H9 (cell line): ENCODE data around the gene DCTN2. TPM values are rescaled to one million over a fixed set of nuclear protein-coding genes. Genes with fewer than 3 reads are reported as not detected.
A peak's percentile ranks its signal among the peaks of the same experiment; 100 is the strongest.

Experiments used
- DNase-seq: peaks from one replicate; pipeline ENCODE4 v3.0.0-alpha.2; 2017
- H2AFZ ChIP-seq: one replicate; pipeline ENCODE4 v1.6.1; 2013; ENCODE audit warnings: mild to moderate bottlenecking, low read length, control low read depth, moderate library complexity
- H2AK5ac ChIP-seq: 2 replicates; pipeline ENCODE4 v1.6.1; 2013; ENCODE audit warnings: low read length, control low read depth, mixed read lengths; ENCODE audit not compliant: insufficient read length
- H2BK120ac ChIP-seq: one replicate; pipeline ENCODE4 v1.6.1; 2013; ENCODE audit warnings: low read depth, mild to moderate bottlenecking, low read length, control low read depth, inconsistent platforms; ENCODE audit not compliant: poor library complexity, severe bottlenecking
- H2BK12ac ChIP-seq: 2 replicates; pipeline ENCODE4 v1.6.1; 2013; ENCODE audit warnings: low read length, control low read depth, mixed read lengths, low read depth; ENCODE audit not compliant: insufficient read length
- H2BK15ac ChIP-seq: 2 replicates; pipeline ENCODE4 v1.6.1; 2013; ENCODE audit warnings: low read depth, low read length, control low read depth
- H2BK20ac ChIP-seq: one replicate; pipeline ENCODE4 v1.6.1; 2013; ENCODE audit warnings: low read depth, mild to moderate bottlenecking, low read length, control low read depth, inconsistent platforms; ENCODE audit not compliant: poor library complexity, severe bottlenecking
- H2BK5ac ChIP-seq: 2 replicates; pipeline ENCODE4 v1.6.1; 2013; ENCODE audit warnings: low read length, control low read depth, mixed read lengths; ENCODE audit not compliant: insufficient read length
- H3K14ac ChIP-seq: 2 replicates; pipeline ENCODE4 v1.6.1; 2013; ENCODE audit warnings: low read length, control low read depth; ENCODE audit not compliant: insufficient read depth
- H3K18ac ChIP-seq: 2 replicates; pipeline ENCODE4 v1.6.1; 2013; ENCODE audit warnings: low read depth, mild to moderate bottlenecking, mixed read lengths, low read length, control low read depth; ENCODE audit not compliant: insufficient read length
- H3K23ac ChIP-seq: 2 replicates; pipeline ENCODE4 v1.6.1; 2013; ENCODE audit warnings: low read length, control low read depth, mixed read lengths, low read depth; ENCODE audit not compliant: insufficient read length
- H3K23me2 ChIP-seq: 2 replicates; pipeline ENCODE4 v1.6.1; 2013; ENCODE audit warnings: low read depth, mild to moderate bottlenecking, mixed read lengths, low read length, control low read depth; ENCODE audit not compliant: insufficient read length, poor library complexity, severe bottlenecking
- H3K27ac ChIP-seq: 2 replicates; pipeline ENCODE4 v1.5.1; 2013; ENCODE audit warnings: low read length, control low read depth, mixed read lengths, low read depth; ENCODE audit not compliant: insufficient read length
- H3K27me3 ChIP-seq: 2 replicates; pipeline ENCODE4 v1.6.1; 2013; ENCODE audit warnings: low read length, control low read depth, inconsistent platforms; ENCODE audit not compliant: insufficient read depth
- H3K4ac ChIP-seq: 2 replicates; pipeline ENCODE4 v1.6.1; 2013; ENCODE audit warnings: low read depth, mild to moderate bottlenecking, control low read depth, inconsistent platforms, low read length, moderate library complexity
- H3K4me1 ChIP-seq: 2 replicates; pipeline ENCODE4 v1.6.1; 2013; ENCODE audit warnings: low read length, control low read depth, inconsistent platforms; ENCODE audit not compliant: insufficient read depth
- H3K4me2 ChIP-seq: 2 replicates; pipeline ENCODE4 v1.6.1; 2013; ENCODE audit warnings: low read length, control low read depth, mixed read lengths; ENCODE audit not compliant: insufficient read length, insufficient read depth
- H3K56ac ChIP-seq: 2 replicates; pipeline ENCODE4 v1.6.1; 2013; ENCODE audit warnings: low read depth, mild to moderate bottlenecking, mixed read lengths, low read length, control low read depth; ENCODE audit not compliant: insufficient read length
- H3K79me1 ChIP-seq: 2 replicates; pipeline ENCODE4 v1.6.1; 2013; ENCODE audit warnings: low read depth, mild to moderate bottlenecking, moderate library complexity, low read length, control low read depth, inconsistent platforms; ENCODE audit not compliant: insufficient read depth, poor library complexity, severe bottlenecking
- H3K79me2 ChIP-seq: 2 replicates; pipeline ENCODE4 v1.6.1; 2013; ENCODE audit warnings: low read length, control low read depth, inconsistent platforms; ENCODE audit not compliant: insufficient read depth
- H3K9ac ChIP-seq: 2 replicates; pipeline ENCODE4 v1.6.1; 2013; ENCODE audit warnings: low read length, control low read depth, mixed read lengths; ENCODE audit not compliant: insufficient read length; ENCODE audit errors: extremely low read depth
- H3K9me3 ChIP-seq: one replicate; pipeline ENCODE4 v1.6.1; 2013; ENCODE audit warnings: low read depth, low read length, inconsistent platforms; ENCODE audit not compliant: control insufficient read depth
- H3T11ph ChIP-seq: one replicate; pipeline ENCODE4 v1.6.1; 2013; ENCODE audit warnings: mild to moderate bottlenecking, low read length, control low read depth, inconsistent platforms
- H4K20me1 ChIP-seq: one replicate; pipeline ENCODE4 v1.6.1; 2013; ENCODE audit not compliant: control insufficient read depth, insufficient read length, insufficient read depth
- H4K5ac ChIP-seq: 2 replicates; pipeline ENCODE4 v1.6.1; 2013; ENCODE audit warnings: low read depth, mild to moderate bottlenecking, mixed read lengths, low read length, control low read depth; ENCODE audit not compliant: insufficient read length
- H4K8ac ChIP-seq: replicated peaks from 2 replicates; pipeline ENCODE4 v1.6.1; 2013; ENCODE audit warnings: low read length, control low read depth, mixed read lengths, low read depth; ENCODE audit not compliant: insufficient read length
- H4K91ac ChIP-seq: 2 replicates; pipeline ENCODE4 v1.6.1; 2013; ENCODE audit warnings: low read depth, mild to moderate bottlenecking, moderate library complexity, mixed read lengths, low read length, control low read depth; ENCODE audit not compliant: insufficient read length
- H3K27ac Mint-ChIP-seq, 3 experiments: 2 replicates in 2 of 3; 3 replicates in 1 of 3; pipeline ENCODE4 v1.8.0; 2020 to 2021; ENCODE audit warnings: mixed read lengths in 3 of 3, mild to moderate bottlenecking in 1 of 3, moderate library complexity in 1 of 3
- H3K27me3 Mint-ChIP-seq: 2 replicates; pipeline ENCODE4 v1.8.0; 2021; ENCODE audit warnings: low read depth, mild to moderate bottlenecking, moderate library complexity, mixed read lengths
- H3K36me3 Mint-ChIP-seq, 3 experiments: 2 replicates in 2 of 3; 3 replicates in 1 of 3; pipeline ENCODE4 v1.8.0; 2020 to 2021; ENCODE audit warnings: low read depth in 3 of 3, mixed read lengths in 3 of 3; ENCODE audit not compliant: insufficient read depth in 1 of 3
- H3K4me1 Mint-ChIP-seq, 2 experiments: 2 replicates each; pipeline ENCODE4 v1.8.0; 2020; ENCODE audit warnings: mixed read lengths in 2 of 2
- H3K4me3 Mint-ChIP-seq, 2 experiments: 2 replicates in 1 of 2; 3 replicates in 1 of 2; pipeline ENCODE4 v1.8.0; 2020 to 2021; ENCODE audit warnings: mild to moderate bottlenecking in 2 of 2, mixed read lengths in 2 of 2, moderate library complexity in 1 of 2
- H3K9me3 Mint-ChIP-seq, 2 experiments: 2 replicates in 1 of 2; 3 replicates in 1 of 2; pipeline ENCODE4 v1.8.0; 2020; ENCODE audit warnings: mild to moderate bottlenecking in 2 of 2, mixed read lengths in 2 of 2, moderate library complexity in 1 of 2
- CTCF ChIP-seq: fragments of 200-600 bp; sonication (generic); conservative IDR thresholded peaks from 3 replicates; pipeline ENCODE4 v1.8.0; 2021; ENCODE audit warnings: antibody characterized with exemption, mild to moderate bottlenecking
- WGBS: extraction: QIAGEN DNeasy Blood & Tissue Kit; methylation state at CpG from one replicate; pipeline ENCODE4 v1.1.7; 2013; ENCODE audit warnings: missing lambda C conversion rate, low lambda C conversion rate, mixed read lengths; ENCODE audit not compliant: insufficient read length; ENCODE audit errors: extremely low coverage; 5-methylcytosine and 5-hydroxymethylcytosine counted together
- total RNA-seq: library from RNA; stranded (reverse); gene quantifications from 2 replicates; pipeline ENCODE4 v1.2.1, GENCODE V29; 2021

The DCTN2 gene
- total RNA-seq, 1 experiment from 2014 or later = 97.7 TPM

- Histone ChIP-seq H4K5ac (no peak overlapping the region), H2BK15ac (no peak overlapping the region), H3K79me2 (no peaks in the 10 kb centered on the region), H4K8ac (no peak overlapping the region), H3K4ac (no peak overlapping the region), H3K23ac (no peak overlapping the region), H3K14ac (no peak overlapping the region), H3K56ac (no peak overlapping the region), H3K79me1 (no peaks in the 10 kb centered on the region), H3K4me2 (no peak overlapping the region), H2BK5ac (no peak overlapping the region), H4K91ac (no peak overlapping the region), H2BK120ac (no peak overlapping the region), H3K23me2 (no peaks in the 10 kb centered on the region), H2AK5ac (no peak overlapping the region), H2BK20ac (no peak overlapping the region), H3K9me3 (no peaks in the 10 kb centered on the region), H2BK12ac (no peak overlapping the region), H3T11ph (no peak overlapping the region), H2AFZ (no peak overlapping the region), H3K27ac (no peak overlapping the region), H4K20me1 (no peaks in the 10 kb centered on the region), H3K4me1 (no peaks in the 10 kb centered on the region), H3K9ac (no peak overlapping the region), H3K27me3 (no peaks in the 10 kb centered on the region), H3K18ac (no peak overlapping the region)
- Mint-ChIP-seq H3K27ac (no peak overlapping the region), H3K27me3 (no peaks in the 10 kb centered on the region), H3K9me3 (no peaks in the 10 kb centered on the region), H3K4me3 (peak overlapping the region in 1 of 2 experiments; percentile 1; a peak in 1 of 5 replicates), H3K4me1 (peaks cover 0 to 2% of the 10 kb centered on the region in 2 experiments; a peak in 1 of 4 replicates), H3K36me3 (peaks cover 16 to 45% (median 34%) of the 10 kb centered on the region in 3 experiments)
- TF ChIP-seq CTCF = no peak
- WGBS = no CpG with 5 or more reads among the region's 2 CpGs
- no peak for DNase-seq
Observed at GRCh38 chr12:57584050-57584449, 37.1 kb upstream of the DCTN2 start.
